HS-5 (cell line): ENCODE measurements around the gene PRKN.

Experiments
- DNase-seq: peaks from one replicate; pipeline ENCODE4 v3.0.0-alpha.2; 2012; ENCODE audit warnings: low read depth

PRKN gene

GRCh38 chr6:161590961-161591627 lies 1136.5 kb downstream of the PRKN start:
- DNase-seq: no peak

GRCh38 chr6:161586887-161587286 lies 1140.7 kb downstream of the PRKN start:
- no peak for DNase-seq

- DNase-seq: no peak
Measured at GRCh38 chr6:161584621-161585340, 1142.8 kb downstream of the PRKN start.

- DNase-seq: no peak
Measured at GRCh38 chr6:161584051-161584450, 1143.5 kb downstream of the PRKN start.

GRCh38 chr6:161583584-161583983 lies 1144.0 kb downstream of the PRKN start:
- peak; percentile 18 for DNase-seq

GRCh38 chr6:161578478-161578877 lies 1149.1 kb downstream of the PRKN start:
- DNase-seq: no peak

GRCh38 chr6:161575523-161576254 lies 1151.9 kb downstream of the PRKN start:
- DNase-seq: no peak

- DNase-seq: no peak
Measured at GRCh38 chr6:161568885-161569456, 1158.6 kb downstream of the PRKN start.

GRCh38 chr6:161564952-161565351 lies 1162.6 kb downstream of the PRKN start:
- DNase-seq: no peak

- no peak for DNase-seq
Measured at GRCh38 chr6:161561908-161562307, 1165.7 kb downstream of the PRKN start.

- DNase-seq: no peak
Measured at GRCh38 chr6:161557333-161558107, 1170.0 kb downstream of the PRKN start.

GRCh38 chr6:161554883-161555282 lies 1172.7 kb downstream of the PRKN start:
- DNase-seq: no peak

GRCh38 chr6:161549977-161550655 lies 1177.5 kb downstream of the PRKN start:
- no peak for DNase-seq

- no peak for DNase-seq
Measured at GRCh38 chr6:161548713-161549296, 1178.8 kb downstream of the PRKN start.

- peak; percentile 18 for DNase-seq
Measured at GRCh38 chr6:161547617-161548016, 1179.9 kb downstream of the PRKN start.

GRCh38 chr6:161546632-161547031 lies 1180.9 kb downstream of the PRKN start:
- DNase-seq: no peak

- no peak for DNase-seq
Measured at GRCh38 chr6:161545741-161546140, 1181.8 kb downstream of the PRKN start.

GRCh38 chr6:161544801-161545480 lies 1182.6 kb downstream of the PRKN start:
- DNase-seq: no peak

- DNase-seq: no peak
Measured at GRCh38 chr6:161543684-161544309, 1183.8 kb downstream of the PRKN start.
